Stimulated activated CD4-positive, alpha-beta T cell treated with anti-CD3 and anti-CD28 coated beads, Interleukin-1b, Interleukin-23, amount 100 ng/mL, for 1 hour (primary cell): ENCODE results near the gene WDR81.
"Not testable (repeated sequence)": the region's sequence is repeated elsewhere in the genome, so short reads cannot be mapped to it uniquely, and the experiment has no call there.

ENCODE experiments used
- DNase-seq, 2 donors: peaks; one replicate each; pipeline ENCODE4 v3.0.0-alpha.2; 2020; ENCODE audit warnings: low read depth in 2 of 2

Gene WDR81

DNA sequence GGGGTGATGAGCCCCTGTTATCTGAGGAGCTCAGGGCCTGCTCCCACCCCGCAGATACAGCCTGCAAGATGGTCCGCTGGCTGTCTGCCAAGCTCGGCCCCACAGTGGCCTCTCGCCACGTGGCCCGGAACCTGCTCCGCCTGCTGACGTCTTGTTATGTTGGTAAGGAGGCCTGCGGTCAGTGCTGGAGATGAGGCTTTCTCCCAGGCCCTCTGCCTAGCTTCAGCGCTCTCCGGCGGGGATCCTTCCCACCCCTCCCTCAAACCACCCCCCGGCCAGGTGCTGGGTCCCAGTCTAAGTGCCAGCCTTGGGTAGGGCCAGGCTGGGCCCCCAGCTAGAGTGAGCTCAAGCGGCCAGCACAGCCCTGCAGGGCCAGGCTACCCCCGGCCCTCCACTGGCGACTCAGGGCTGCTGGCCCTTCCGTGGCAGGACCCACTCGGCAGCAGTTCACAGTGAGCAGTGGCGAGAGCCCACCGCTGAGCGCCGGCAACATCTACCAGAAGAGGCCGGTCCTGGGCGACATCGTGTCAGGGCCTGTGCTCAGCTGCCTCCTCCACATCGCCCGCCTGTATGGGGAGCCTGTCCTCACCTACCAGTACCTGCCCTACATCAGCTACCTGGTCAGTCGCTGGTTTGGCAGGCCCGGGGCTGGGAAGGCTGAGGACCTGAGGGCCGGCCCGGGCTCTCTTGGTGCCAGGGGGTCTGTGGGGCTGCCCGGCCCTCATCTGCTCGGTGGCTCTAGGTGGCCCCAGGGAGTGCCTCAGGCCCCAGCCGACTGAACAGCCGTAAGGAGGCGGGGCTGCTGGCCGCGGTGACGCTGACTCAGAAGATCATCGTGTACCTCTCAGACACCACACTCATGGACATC, 6.1 kb downstream of the WDR81 start:
- DNase-seq: no peak

DNA sequence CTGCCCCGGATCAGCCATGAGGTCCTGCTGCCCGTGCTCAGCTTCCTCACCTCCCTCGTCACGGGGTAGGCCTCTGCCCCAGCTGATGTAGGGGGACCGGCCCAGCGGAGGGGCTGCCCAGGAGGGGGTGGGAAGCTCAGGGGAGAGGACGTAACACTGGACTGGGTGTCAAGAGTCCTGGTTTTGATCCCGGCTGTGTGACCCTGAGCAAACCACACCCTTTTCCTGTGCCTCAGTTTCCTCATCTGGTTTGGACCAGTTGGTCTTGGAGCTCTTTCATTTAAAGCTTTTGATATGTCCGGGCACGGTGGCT, 6.6 kb downstream of the WDR81 start:
- DNase-seq: no peak

DNA sequence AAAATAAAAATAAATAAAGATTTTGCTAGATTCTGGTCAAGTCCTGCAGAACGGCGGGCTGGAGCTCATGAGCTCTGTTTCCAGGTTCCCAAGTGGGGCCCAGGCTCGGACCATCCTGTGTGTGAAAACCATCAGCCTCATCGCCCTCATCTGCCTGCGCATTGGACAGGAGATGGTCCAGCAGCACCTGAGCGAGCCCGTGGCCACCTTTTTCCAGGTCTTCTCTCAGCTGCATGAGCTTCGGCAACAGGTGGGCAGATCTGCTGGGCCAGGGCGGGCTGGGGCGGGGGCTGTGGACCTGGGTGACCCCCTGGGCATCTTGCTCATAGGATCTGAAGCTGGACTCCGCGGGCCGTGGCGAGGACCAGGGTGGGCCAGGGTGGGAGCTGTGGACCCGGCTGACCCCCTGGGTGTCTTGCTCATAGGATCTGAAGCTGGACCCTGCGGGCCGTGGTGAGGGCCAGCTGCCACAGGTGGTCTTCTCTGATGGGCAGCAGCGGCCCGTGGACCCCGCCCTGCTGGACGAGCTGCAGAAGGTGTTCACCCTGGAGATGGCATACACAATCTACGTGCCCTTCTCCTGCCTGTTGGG, 7.8 kb downstream of the WDR81 start:
- no peak for DNase-seq

DNA sequence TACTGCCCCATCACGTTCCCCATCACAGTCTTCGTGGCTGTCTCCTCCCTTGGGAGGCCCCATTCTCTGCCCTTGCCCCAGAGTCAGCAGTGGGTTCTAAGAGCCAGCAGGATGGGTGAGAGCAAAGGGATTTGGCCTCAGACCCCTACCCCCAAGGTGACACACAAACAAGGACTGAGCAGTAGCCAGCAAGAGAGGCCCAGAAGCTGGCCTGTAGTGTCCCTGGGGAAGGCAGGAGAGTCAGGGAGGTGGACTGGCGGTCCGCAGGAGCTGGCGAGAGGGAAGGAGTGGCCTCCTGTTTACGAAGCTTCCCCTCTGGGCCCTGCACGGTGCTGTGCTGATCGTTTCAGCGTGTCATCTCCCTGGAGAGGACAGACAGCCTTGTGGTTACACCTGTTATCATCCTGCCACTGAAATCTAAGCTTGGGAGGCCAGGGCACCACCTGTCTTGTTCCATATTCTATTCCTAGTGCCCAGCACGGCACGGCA, 8.4 kb downstream of the WDR81 start:
- no peak for DNase-seq

DNA sequence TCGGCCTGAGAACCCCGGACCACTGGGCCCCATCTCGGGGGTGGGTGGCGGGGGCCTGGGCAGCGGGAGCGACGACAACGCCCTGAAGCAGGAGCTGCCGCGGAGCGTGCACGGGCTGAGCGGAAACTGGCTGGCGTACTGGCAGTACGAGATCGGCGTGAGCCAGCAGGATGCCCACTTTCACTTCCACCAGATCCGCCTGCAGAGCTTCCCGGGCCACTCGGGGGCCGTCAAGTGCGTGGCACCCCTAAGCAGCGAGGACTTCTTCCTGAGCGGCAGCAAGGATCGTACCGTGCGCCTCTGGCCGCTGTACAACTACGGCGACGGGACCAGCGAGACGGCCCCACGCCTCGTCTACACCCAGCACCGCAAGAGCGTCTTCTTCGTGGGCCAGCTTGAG, 9.3 kb downstream of the WDR81 start:
- DNase-seq: no peak

DNA sequence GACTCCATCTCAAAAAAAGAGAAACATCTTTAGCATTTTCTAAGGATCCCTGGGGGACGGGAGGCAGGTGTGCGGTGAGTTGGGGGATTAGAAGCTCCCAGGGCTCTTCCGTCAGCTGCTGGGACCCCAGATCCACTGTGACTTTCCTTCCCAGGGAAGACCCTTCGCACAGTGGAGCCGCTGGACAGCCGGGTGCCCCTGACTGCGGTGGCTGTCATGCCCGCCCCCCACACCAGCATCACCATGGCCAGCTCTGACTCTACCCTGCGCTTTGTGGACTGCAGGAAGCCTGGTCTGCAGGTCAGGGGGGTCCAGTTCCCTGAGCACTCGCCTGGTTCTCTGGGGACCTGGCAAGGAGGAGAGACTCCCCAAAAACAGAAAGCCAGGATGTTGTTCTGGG, 10.9 kb downstream of the WDR81 start:
- no peak for DNase-seq

DNA sequence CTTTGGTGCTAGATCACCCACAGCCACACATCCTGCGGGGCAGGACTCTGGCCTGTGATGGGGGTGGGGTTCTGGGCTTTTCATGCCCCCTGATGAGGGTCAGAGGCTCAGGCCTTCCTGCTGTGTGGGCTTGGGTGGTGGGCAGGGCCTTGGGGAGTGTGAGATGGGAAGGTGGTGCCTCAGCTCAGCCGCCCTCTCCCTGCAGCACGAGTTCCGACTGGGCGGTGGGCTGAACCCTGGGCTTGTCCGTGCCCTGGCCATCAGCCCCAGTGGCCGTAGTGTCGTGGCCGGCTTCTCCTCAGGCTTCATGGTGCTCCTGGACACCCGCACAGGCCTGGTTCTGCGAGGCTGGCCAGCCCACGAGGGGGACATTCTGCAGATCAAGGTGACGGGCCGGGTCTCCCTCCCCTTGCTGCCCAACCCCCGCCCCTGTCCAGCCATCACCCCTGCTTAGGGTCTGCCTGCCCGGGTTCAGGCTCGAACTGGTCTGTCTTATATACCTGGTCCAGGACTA, 11.4 kb downstream of the WDR81 start:
- no peak for DNase-seq

DNA sequence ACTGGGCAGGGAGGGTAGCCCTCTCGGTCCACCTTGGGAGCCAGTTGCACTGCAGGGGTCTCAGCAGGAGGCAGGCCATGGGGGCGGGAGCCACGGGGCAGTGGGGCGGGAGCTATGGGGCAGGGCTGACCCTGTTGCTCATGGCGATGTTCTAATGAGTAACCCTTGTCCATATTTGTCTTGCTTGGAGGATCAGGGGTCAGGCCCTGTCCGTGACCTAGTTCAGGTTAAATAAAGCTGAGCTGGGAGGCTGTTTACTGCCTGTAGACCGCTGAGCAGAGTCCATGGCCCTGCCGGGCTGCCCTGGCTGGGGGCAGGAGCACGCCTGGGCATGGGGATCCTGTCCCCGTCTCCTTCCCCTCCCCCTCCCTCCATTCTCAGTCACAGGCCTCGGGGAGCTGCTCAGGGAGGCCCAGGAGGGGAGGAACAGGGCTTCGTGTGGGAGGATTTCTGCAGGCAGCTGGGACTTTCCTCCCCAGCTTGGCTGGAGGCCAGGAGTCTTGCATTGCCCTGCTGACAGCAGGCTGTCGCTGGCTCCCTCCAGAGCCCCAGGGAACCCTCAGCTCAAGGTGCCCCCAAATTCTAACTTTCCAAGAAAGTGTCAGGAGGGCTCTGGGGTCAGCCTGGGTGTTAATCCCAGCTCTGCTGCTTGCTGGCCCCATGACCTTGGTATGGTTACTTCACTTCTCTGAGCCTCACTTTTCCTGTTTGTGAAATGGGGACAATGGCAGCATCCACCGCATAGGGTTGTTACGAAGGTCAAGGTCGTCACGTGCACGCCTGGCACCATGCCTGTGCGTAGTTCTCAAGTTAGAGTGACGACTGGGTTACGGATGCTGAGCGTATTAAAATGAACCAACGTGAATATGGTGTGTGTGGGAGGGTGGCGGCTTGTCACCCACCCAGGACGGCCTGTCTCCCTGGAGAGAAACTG, 12.1 kb downstream of the WDR81 start:
- DNase-seq: no peak

DNA sequence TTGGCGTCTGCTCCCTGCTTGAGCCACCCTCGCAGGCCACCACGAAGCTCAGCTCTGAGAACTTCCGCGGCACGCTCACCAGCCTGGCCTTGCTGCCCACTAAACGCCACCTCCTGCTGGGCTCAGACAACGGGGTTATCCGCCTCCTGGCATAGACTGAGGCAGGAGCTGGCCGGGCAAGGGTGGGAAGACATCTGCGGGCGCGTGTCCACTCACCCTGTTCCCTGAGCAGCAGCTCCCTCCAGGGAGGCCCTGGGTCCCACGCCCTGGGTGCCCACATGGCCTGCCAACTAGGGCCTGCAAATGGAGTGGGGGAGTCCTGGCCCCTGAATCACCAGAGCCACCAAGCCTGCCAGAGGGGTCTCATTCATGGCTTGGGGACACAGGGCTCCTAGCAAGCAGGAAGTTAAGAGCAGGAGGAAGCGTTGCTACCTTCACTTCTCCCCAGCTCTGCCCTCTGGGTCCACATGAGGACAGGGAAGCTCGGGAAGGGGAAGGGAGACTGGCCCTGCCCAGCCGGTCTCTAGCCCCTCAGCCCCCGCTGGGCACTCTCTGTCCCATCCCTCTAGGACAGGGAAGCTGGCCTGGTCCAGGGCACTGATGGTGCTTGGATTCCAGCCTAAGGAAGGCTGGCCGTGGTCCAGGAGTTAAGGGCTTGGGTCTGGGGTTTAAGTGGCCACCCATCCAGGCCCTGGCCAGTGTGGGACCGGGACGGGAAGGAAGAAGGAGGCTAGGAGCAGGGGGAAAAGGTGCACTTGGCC, 13.2 kb downstream of the WDR81 start:
- DNase-seq: no peak

DNA sequence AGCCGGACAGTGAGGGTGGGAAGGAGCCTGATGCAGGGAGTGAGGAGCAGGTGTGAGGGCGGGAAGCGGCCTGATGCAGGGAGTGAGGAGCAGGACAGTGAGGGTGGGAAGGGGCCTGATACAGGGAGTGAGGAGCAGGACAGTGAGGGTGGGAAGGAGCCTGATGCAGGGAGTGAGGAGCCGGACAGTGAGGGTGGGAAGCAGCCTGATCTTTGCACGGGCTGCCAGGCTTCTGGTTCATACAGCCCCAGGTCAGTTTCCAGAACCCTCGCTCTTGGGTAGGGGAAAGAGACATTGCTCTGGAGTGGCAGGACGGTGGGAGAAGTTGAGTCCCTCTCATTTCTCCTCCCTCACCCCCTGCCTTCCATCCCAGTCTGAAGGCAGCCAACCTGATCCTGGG, 17.4 kb downstream of the WDR81 start:
- DNase-seq: not testable (repeated sequence)

DNA sequence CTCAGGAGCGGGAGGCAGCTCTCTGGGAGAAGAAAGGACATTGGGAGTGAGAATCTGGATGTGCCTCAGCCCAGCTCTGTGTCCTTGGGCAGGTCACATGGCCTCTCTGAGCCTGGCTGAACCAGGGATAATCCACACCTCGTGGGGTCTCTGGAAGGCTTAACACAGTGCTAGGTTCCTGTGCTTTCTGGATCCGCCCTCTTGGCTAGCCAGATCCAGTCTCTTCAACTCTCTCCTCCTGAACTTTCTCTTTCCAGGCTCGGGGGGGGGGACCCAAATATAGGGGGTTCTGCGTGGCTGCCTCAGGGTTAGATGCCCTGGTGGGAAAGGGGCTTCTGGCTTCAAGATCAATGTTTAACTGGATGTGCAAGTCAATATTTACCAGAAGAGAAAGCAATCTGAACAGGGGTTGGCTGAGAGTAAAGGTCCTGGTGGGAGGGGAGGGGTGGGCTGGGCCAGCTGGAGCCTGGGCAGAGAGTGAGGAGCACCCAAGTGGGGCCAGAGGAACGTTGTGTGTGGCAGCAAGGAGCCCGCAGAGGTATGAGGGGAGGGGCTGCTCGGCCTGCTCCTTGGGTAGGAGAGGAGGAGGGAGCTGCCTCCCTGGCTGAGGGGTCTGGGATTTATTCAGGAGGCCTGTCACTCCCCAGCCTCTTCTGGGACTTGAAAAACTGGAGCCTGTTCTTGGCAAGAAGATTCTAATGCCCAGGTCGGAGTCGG, 18.0 kb downstream of the WDR81 start, which contains the start of gene SERPINF2:
Gene SERPINF2, plus strand, starts transcription at position 501 of the 717 bp plus-strand sequence. CDS start 2,125 bp downstream, outside the sequence.
- DNase-seq: no peak

DNA sequence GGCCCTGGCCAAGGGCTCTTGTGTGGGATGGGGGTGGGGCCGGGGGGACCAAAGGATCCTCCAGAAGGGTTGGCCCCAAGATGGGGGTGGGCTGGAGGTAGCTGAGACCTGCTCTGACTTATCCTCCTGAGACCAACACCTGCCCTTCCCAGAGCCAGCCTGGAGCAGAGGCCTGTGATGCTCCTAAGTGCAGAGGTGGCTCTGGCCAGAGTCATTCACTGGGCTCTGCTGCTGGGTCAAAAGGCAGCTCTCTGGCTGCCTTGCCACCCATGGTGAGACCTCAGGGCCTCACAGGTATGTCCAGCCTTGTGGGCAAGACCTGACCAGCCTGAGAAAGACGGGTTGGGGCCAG, 18.6 kb downstream of the WDR81 start:
- no peak for DNase-seq

DNA sequence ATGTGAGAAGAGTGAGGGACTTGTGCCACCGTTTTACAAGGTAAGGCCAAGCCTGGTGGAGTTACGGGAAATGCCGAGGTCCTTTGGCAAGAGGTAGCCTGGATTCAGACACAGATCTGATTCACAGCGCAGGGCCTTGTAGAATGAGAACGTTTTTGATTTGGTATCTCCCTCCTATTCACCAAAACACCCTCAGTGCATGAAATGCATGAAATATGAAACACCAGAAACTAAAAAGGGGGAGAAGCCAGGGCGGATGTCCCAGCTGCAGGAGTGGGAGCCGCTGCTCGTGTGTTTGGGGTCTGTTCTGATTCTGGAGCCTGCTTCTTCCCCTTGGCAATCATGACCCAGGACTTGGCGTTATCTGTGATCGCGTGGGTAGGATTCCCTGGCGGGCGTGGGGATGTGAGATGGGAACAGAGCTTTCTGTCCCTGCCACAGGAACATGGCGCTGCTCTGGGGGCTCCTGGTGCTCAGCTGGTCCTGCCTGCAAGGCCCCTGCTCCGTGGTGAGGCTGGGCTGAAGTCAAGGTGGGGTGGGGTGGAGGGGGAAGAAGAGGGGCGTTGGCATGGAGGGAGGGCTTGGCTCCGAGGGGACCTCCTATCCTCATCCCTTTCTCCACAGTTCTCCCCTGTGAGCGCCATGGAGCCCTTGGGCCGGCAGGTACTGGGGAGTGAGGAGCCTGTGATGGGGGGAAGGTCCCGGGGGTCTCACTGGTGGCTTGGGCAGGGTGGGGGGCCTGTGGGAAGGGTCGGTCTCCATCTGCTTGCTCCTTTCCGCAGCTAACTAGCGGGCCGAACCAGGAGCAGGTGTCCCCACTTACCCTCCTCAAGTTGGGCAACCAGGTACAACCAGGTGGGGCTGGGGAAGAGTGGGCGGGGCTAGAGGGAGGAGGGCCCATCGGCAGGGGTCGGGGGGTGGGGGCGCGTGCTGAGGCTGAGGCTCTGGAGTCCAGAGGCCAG, 20.3 kb downstream of the WDR81 start:
- no peak for DNase-seq

DNA sequence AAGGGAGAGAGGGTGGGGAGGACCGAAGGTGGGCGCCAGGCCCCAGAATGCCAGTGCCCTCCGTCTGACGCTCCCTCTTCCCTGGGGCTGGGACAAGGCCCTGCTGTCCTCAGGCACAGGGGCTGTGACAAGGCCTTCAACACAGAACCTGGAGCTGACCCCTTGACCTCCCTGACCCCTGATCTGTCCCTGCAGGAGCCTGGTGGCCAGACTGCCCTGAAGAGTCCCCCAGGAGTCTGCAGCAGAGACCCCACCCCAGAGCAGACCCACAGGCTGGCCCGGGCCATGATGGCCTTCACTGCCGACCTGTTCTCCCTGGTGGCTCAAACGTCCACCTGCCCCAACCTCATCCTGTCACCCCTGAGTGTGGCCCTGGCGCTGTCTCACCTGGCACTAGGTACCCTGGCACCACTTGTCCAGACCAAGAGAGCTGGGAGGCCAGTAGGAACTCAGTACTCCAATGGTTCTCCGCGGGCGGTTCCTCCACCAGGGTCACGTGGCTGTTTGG, 21.1 kb downstream of the WDR81 start:
- DNase-seq: no peak

DNA sequence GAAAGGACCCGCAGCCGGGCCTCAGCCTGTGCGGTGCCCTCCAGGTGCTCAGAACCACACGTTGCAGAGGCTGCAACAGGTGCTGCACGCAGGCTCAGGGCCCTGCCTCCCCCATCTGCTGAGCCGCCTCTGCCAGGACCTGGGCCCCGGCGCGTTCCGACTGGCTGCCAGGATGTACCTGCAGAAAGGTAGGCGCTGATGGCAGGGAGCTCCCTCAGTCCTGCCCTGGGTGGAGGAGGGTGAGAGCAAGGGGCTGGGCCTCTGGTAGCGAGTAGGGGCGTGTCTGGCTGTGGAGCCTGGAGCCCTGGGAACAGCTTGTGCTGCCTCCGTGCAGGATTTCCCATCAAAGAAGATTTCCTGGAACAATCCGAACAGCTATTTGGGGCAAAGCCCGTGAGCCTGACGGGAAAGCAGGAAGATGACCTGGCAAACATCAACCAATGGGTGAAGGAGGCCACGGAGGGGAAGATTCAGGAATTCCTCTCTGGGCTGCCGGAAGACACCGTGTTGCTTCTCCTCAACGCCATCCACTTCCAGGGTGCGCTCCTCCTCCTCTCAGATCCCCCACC, 22.6 kb downstream of the WDR81 start:
- DNase-seq: no peak

DNA sequence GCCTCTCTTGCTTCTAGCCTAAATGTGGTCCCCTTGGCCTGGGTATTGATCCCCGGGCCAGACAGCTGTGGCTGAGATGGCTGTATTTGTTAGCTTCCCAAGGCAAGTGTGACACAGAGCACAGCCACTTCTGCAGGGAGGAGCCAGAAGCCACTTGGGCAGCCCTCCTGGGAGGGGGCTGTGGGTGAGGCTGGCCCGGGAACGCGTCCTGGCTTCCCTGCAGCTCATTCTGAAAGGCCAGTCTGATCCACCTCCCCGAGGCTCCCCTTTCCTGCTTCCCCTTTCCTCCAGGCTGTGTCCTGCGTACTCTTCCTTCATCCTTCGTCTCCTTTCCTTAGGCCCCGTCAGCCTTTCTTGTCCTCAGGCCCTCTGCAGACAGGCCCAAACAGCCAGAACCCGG, 26.1 kb downstream of the WDR81 start:
- no peak for DNase-seq

DNA sequence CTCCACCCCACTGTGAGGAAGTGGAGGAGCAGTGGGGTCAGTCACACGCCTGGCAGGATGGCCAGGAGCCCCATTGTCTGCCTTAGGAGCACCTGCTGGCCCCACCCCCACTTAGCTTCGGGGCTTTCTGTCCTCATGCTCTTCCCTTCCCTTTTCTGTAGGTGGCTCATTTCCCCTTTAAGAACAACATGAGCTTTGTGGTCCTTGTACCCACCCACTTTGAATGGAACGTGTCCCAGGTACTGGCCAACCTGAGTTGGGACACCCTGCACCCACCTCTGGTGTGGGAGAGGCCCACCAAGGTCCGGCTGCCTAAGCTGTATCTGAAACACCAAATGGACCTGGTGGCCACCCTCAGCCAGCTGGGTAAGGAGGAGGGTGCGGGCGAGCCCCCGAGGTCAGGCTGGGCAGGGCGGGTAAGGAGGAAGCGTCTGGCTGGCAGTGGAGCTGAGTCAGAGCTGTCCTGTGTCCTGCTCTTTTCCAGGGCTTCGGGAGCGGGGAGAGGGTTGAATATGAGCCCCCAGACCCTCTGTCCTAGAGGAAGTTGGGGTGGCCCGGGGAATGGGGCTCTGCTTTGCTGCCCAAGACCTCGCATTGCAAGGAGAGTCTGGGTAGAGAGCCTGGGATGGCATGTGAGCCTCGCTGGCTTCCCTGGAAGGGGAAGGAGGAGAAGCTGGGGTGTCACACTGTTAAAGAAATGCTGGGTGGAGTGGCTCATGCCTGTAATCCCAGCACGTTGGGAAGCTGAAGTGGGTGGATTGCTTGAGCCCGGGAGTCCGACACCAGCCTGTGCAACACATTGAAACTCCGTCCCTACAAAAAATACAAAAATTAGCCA, 28.1 kb downstream of the WDR81 start:
- DNase-seq: no peak
